GM23338 (cell line): ENCODE results near the gene DMRT1. TPM values are rescaled to one million over a fixed set of nuclear protein-coding genes. Genes with fewer than 3 reads are reported as not detected.

ENCODE experiments used
- ATAC-seq: fragments of 200-7000 bp; cut with Tn5 transposase; 3 replicates; pipeline ENCODE4 v1.9.1; 2020
- DNase-seq: peaks from one replicate; pipeline ENCODE4 v3.0.0-alpha.2; 2015; ENCODE audit warnings: low spot score
- H2AFZ ChIP-seq: fragments of 200-600 bp; sonication (generic); 2 replicates; pipeline ENCODE4 v1.8.0; 2016; ENCODE audit warnings: antibody characterized with exemption, mild to moderate bottlenecking, moderate library complexity
- H3F3A ChIP-seq: fragments of 200-600 bp; sonication (generic); replicated peaks from 2 replicates; pipeline ENCODE4 v1.8.0; 2017; ENCODE audit warnings: antibody characterized with exemption, mixed run types, low read depth
- H3K27ac ChIP-seq: fragments of 200-600 bp; sonication (generic); 2 replicates; pipeline ENCODE4 v1.6.1; 2016; ENCODE audit warnings: low read depth
- H3K27me3 ChIP-seq: fragments of 200-600 bp; sonication (generic); 2 replicates; pipeline ENCODE4 v1.8.0; 2016; ENCODE audit warnings: mild to moderate bottlenecking, mixed run types, moderate library complexity; ENCODE audit not compliant: insufficient read depth
- H3K36me3 ChIP-seq: fragments of 200-600 bp; sonication (generic); 2 replicates; pipeline ENCODE4 v1.8.0; 2016; ENCODE audit warnings: mild to moderate bottlenecking; ENCODE audit not compliant: insufficient read depth
- H3K4me1 ChIP-seq: fragments of 200-600 bp; sonication (generic); 2 replicates; pipeline ENCODE4 v1.8.0; 2016; ENCODE audit warnings: mild to moderate bottlenecking, moderate library complexity; ENCODE audit not compliant: insufficient read depth
- H3K4me2 ChIP-seq: fragments of 200-600 bp; sonication (generic); 2 replicates; pipeline ENCODE4 v1.7.1; 2017; ENCODE audit warnings: mixed run types
- H3K4me3 ChIP-seq: fragments of 200-600 bp; sonication (generic); 2 replicates; pipeline ENCODE4 v1.6.1; 2016; ENCODE audit warnings: mixed run types
- H3K79me2 ChIP-seq: fragments of 200-600 bp; sonication (generic); replicated peaks from 2 replicates; pipeline ENCODE4 v1.8.0; 2017; ENCODE audit warnings: mild to moderate bottlenecking; ENCODE audit not compliant: insufficient read depth
- H3K9me2 ChIP-seq: fragments of 200-600 bp; sonication (generic); 2 replicates; pipeline ENCODE4 v1.8.0; 2017; ENCODE audit not compliant: insufficient read depth
- H4K20me1 ChIP-seq: fragments of 200-600 bp; sonication (generic); replicated peaks from 2 replicates; pipeline ENCODE4 v1.8.0; 2017; ENCODE audit warnings: mild to moderate bottlenecking; ENCODE audit not compliant: insufficient read depth
- H3K27ac Mint-ChIP-seq: 2 replicates; pipeline ENCODE4 v1.8.0; 2020; ENCODE audit warnings: inconsistent platforms, mild to moderate bottlenecking, moderate library complexity, mixed read lengths
- H3K27me3 Mint-ChIP-seq: 3 replicates; pipeline ENCODE4 v1.8.0; 2022; ENCODE audit warnings: low read depth, mild to moderate bottlenecking, moderate library complexity, mixed read lengths, inconsistent platforms; ENCODE audit not compliant: insufficient read depth, poor library complexity
- H3K36me3 Mint-ChIP-seq: 3 replicates; pipeline ENCODE4 v1.8.0; 2021; ENCODE audit warnings: low read depth, mild to moderate bottlenecking, inconsistent platforms, moderate library complexity, mixed read lengths
- H3K4me1 Mint-ChIP-seq: 3 replicates; pipeline ENCODE4 v1.8.0; 2020; ENCODE audit warnings: mild to moderate bottlenecking, inconsistent platforms, mixed read lengths
- H3K4me3 Mint-ChIP-seq: 3 replicates; pipeline ENCODE4 v1.8.0; 2021; ENCODE audit warnings: moderate library complexity, mild to moderate bottlenecking, inconsistent platforms, mixed read lengths
- H3K9me3 Mint-ChIP-seq: 3 replicates; pipeline ENCODE4 v1.8.0; 2020; ENCODE audit warnings: moderate library complexity, mild to moderate bottlenecking, inconsistent platforms, mixed read lengths
- EZH2phosphoT487 ChIP-seq: fragments of 200-600 bp; sonication (generic); IDR thresholded peaks from one replicate; pipeline ENCODE4 v1.8.1; 2018; ENCODE audit warnings: antibody characterized with exemption; ENCODE audit not compliant: unreplicated experiment
- NANOG ChIP-seq: IDR thresholded peaks from 2 replicates; pipeline ENCODE4 v1.6.1; 2016; ENCODE audit warnings: antibody characterized with exemption, borderline replicate concordance
- ZNF114 ChIP-seq: fragments of 250-450 bp; sonication (Bioruptor Pico); IDR thresholded peaks from 2 replicates; pipeline ENCODE4 v1.5.0; 2020; ENCODE audit warnings: mild to moderate bottlenecking, moderate library complexity
- ZNF331 ChIP-seq: fragments of 250-450 bp; sonication (Bioruptor Pico); IDR thresholded peaks from 2 replicates; pipeline ENCODE4 v1.5.0; 2020; ENCODE audit warnings: low read depth, mild to moderate bottlenecking, moderate library complexity
- polyA plus RNA-seq: library from polyadenylated mRNA; unstranded; fragments of >200 nt; fragmentation: Nextera tagmentation; extraction: Ambion mirVana; gene quantifications from 2 replicates; pipeline ENCODE4 v1.2.1, GENCODE V29; 2016
- total RNA-seq: library from RNA; depleted of rRNA; stranded (reverse); fragments of >200 nt; shearing (Covaris generic); gene quantifications from 2 replicates; pipeline ENCODE4 v1.2.3, GENCODE V29; 2014
- TF ChIP-seq, protein P1 (sequence below): IDR thresholded peaks from one replicate; pipeline ENCODE4 v1.6.1; 2018; ENCODE audit warnings: antibody characterized with exemption; ENCODE audit not compliant: unreplicated experiment
- TF ChIP-seq, protein P2 (sequence below), 2 experiments: fragments of 200-600 bp in 1 of 2; sonication (generic) in 1 of 2; conservative IDR thresholded peaks; 2 replicates each; pipeline versions ENCODE4 v1.5.1 to v1.6.1; 2016 to 2017; ENCODE audit warnings: antibody characterized with exemption in 2 of 2, low read depth in 2 of 2, mild to moderate bottlenecking in 2 of 2, moderate library complexity in 1 of 2
- TF ChIP-seq, protein P3 (sequence below): IDR thresholded peaks from 2 replicates; pipeline ENCODE4 v1.6.1; 2016; ENCODE audit warnings: antibody characterized with exemption
- TF ChIP-seq, protein P4 (sequence below): fragments of 250-450 bp; sonication (Bioruptor Pico); IDR thresholded peaks from 2 replicates; pipeline ENCODE4 v1.5.0; 2020; ENCODE audit warnings: mild to moderate bottlenecking, moderate library complexity

DMRT1 gene
- total and polyA plus RNA-seq, 2 experiments from 2014 or later, result not detected

DNA sequence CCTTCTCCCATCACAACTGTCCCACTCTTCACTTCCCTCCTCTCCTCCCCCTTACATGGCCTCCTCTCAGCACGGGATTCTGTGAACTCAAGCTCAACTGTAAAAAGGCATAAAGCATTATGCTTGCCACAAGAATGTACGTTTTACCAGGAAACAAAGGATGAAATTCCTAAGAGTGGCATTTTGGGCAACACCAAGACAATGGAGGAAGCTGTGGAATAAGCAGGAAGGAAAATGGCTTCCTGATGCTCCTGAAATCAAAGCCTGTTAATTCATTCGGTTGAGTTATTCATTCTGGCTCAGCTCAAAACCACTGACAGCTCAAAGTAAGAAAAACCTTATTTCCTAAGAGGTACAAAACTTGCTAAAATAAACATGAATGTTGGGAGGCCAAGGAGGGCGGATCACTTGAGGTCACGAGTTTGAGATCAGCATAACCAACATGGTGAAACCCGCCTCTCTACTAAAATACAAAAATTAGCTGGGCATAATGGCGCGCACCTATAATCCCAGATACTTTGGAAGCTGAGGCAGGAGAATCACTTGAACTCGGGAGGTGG lies 40.8 kb upstream of the DMRT1 start:
- H3K4me3 ChIP-seq, result no peak overlapping the region
- no peaks in the 10 kb centered on the region for H3K9me2 ChIP-seq
- Mint-ChIP-seq H3K9me3 (no peaks in the 10 kb centered on the region; the same call in 2 of the 3 replicates), H3K27ac (no peak overlapping the region), H3K4me3 (no peak overlapping the region), H3K27me3 (peaks cover 3% of the 10 kb centered on the region), H3K36me3 (no peaks in the 10 kb centered on the region), H3K4me1 (peaks cover 3% of the 10 kb centered on the region; the same call in 2 of the 3 replicates)
- H3K79me2 ChIP-seq, result no peaks in the 10 kb centered on the region
- peak overlapping the region; percentile 59; the same call in 1 of the 2 replicates for H2AFZ ChIP-seq
- H3K36me3 ChIP-seq, result no peaks in the 10 kb centered on the region
- H3K27me3 ChIP-seq, result no peaks in the 10 kb centered on the region
- DNase-seq (no peak), ATAC-seq (no peak)
- no peak overlapping the region for H3K4me2 ChIP-seq
- TF ChIP-seq, protein P1, sequence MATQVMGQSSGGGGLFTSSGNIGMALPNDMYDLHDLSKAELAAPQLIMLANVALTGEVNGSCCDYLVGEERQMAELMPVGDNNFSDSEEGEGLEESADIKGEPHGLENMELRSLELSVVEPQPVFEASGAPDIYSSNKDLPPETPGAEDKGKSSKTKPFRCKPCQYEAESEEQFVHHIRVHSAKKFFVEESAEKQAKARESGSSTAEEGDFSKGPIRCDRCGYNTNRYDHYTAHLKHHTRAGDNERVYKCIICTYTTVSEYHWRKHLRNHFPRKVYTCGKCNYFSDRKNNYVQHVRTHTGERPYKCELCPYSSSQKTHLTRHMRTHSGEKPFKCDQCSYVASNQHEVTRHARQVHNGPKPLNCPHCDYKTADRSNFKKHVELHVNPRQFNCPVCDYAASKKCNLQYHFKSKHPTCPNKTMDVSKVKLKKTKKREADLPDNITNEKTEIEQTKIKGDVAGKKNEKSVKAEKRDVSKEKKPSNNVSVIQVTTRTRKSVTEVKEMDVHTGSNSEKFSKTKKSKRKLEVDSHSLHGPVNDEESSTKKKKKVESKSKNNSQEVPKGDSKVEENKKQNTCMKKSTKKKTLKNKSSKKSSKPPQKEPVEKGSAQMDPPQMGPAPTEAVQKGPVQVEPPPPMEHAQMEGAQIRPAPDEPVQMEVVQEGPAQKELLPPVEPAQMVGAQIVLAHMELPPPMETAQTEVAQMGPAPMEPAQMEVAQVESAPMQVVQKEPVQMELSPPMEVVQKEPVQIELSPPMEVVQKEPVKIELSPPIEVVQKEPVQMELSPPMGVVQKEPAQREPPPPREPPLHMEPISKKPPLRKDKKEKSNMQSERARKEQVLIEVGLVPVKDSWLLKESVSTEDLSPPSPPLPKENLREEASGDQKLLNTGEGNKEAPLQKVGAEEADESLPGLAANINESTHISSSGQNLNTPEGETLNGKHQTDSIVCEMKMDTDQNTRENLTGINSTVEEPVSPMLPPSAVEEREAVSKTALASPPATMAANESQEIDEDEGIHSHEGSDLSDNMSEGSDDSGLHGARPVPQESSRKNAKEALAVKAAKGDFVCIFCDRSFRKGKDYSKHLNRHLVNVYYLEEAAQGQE, result no peak
- TF ChIP-seq EZH2phosphoT487 (no peak), NANOG (no peak), ZNF114 (CRISPR knock-in tag) (no peak), ZNF331 (CRISPR knock-in tag) (no peak)
- TF ChIP-seq, protein P2, sequence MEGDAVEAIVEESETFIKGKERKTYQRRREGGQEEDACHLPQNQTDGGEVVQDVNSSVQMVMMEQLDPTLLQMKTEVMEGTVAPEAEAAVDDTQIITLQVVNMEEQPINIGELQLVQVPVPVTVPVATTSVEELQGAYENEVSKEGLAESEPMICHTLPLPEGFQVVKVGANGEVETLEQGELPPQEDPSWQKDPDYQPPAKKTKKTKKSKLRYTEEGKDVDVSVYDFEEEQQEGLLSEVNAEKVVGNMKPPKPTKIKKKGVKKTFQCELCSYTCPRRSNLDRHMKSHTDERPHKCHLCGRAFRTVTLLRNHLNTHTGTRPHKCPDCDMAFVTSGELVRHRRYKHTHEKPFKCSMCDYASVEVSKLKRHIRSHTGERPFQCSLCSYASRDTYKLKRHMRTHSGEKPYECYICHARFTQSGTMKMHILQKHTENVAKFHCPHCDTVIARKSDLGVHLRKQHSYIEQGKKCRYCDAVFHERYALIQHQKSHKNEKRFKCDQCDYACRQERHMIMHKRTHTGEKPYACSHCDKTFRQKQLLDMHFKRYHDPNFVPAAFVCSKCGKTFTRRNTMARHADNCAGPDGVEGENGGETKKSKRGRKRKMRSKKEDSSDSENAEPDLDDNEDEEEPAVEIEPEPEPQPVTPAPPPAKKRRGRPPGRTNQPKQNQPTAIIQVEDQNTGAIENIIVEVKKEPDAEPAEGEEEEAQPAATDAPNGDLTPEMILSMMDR (conservative IDR thresholded peaks at IDR 0.05; ENCODE audit: low read depth in 2 of 2), result no peak
- TF ChIP-seq, protein P3, sequence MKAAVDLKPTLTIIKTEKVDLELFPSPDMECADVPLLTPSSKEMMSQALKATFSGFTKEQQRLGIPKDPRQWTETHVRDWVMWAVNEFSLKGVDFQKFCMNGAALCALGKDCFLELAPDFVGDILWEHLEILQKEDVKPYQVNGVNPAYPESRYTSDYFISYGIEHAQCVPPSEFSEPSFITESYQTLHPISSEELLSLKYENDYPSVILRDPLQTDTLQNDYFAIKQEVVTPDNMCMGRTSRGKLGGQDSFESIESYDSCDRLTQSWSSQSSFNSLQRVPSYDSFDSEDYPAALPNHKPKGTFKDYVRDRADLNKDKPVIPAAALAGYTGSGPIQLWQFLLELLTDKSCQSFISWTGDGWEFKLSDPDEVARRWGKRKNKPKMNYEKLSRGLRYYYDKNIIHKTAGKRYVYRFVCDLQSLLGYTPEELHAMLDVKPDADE, result no peak
- TF ChIP-seq, protein P4, sequence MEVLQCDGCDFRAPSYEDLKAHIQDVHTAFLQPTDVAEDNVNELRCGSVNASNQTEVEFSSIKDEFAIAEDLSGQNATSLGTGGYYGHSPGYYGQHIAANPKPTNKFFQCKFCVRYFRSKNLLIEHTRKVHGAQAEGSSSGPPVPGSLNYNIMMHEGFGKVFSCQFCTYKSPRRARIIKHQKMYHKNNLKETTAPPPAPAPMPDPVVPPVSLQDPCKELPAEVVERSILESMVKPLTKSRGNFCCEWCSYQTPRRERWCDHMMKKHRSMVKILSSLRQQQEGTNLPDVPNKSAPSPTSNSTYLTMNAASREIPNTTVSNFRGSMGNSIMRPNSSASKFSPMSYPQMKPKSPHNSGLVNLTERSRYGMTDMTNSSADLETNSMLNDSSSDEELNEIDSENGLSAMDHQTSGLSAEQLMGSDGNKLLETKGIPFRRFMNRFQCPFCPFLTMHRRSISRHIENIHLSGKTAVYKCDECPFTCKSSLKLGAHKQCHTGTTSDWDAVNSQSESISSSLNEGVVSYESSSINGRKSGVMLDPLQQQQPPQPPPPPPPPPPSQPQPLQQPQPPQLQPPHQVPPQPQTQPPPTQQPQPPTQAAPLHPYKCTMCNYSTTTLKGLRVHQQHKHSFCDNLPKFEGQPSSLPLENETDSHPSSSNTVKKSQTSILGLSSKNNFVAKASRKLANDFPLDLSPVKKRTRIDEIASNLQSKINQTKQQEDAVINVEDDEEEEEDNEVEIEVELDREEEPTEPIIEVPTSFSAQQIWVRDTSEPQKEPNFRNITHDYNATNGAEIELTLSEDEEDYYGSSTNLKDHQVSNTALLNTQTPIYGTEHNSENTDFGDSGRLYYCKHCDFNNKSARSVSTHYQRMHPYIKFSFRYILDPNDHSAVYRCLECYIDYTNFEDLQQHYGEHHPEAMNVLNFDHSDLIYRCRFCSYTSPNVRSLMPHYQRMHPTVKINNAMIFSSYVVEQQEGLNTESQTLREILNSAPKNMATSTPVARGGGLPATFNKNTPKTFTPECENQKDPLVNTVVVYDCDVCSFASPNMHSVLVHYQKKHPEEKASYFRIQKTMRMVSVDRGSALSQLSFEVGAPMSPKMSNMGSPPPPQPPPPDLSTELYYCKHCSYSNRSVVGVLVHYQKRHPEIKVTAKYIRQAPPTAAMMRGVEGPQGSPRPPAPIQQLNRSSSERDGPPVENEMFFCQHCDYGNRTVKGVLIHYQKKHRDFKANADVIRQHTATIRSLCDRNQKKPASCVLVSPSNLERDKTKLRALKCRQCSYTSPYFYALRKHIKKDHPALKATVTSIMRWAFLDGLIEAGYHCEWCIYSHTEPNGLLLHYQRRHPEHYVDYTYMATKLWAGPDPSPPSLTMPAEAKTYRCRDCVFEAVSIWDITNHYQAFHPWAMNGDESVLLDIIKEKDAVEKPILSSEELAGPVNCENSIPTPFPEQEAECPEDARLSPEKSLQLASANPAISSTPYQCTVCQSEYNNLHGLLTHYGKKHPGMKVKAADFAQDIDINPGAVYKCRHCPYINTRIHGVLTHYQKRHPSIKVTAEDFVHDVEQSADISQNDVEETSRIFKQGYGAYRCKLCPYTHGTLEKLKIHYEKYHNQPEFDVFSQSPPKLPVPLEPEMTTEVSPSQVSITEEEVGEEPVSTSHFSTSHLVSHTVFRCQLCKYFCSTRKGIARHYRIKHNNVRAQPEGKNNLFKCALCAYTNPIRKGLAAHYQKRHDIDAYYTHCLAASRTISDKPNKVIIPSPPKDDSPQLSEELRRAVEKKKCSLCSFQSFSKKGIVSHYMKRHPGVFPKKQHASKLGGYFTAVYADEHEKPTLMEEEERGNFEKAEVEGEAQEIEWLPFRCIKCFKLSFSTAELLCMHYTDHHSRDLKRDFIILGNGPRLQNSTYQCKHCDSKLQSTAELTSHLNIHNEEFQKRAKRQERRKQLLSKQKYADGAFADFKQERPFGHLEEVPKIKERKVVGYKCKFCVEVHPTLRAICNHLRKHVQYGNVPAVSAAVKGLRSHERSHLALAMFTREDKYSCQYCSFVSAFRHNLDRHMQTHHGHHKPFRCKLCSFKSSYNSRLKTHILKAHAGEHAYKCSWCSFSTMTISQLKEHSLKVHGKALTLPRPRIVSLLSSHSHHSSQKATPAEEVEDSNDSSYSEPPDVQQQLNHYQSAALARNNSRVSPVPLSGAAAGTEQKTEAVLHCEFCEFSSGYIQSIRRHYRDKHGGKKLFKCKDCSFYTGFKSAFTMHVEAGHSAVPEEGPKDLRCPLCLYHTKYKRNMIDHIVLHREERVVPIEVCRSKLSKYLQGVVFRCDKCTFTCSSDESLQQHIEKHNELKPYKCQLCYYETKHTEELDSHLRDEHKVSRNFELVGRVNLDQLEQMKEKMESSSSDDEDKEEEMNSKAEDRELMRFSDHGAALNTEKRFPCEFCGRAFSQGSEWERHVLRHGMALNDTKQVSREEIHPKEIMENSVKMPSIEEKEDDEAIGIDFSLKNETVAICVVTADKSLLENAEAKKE, result no peak
- H3F3A ChIP-seq, result no peaks in the 10 kb centered on the region
- H3K4me1 ChIP-seq, result no peaks in the 10 kb centered on the region; the same call in 1 of the 2 replicates
- H3K27ac ChIP-seq, result no peak overlapping the region
- H4K20me1 ChIP-seq, result no peaks in the 10 kb centered on the region
